Type B pancreatic cell (in vitro differentiated cells): ENCODE measurements around the gene SCN10A. TPM values are rescaled to one million over a fixed set of nuclear protein-coding genes. Genes with fewer than 3 reads are reported as not detected.

ENCODE experiments used
- DNase-seq: peaks from one replicate; pipeline ENCODE4 v3.0.0; 2021; ENCODE audit warnings: mixed read lengths; ENCODE audit not compliant: unreplicated experiment; ENCODE audit errors: extremely low spot score
- H3K27ac Mint-ChIP-seq: 2 replicates; pipeline ENCODE4 v1.8.0; 2021; ENCODE audit warnings: mild to moderate bottlenecking, mixed read lengths
- H3K27me3 Mint-ChIP-seq: 2 replicates; pipeline ENCODE4 v1.8.0; 2021; ENCODE audit warnings: mixed read lengths
- H3K36me3 Mint-ChIP-seq: 2 replicates; pipeline ENCODE4 v1.8.0; 2021; ENCODE audit warnings: mixed read lengths
- H3K4me1 Mint-ChIP-seq: one replicate; pipeline ENCODE4 v1.8.0; 2021; ENCODE audit warnings: mixed read lengths; ENCODE audit not compliant: unreplicated experiment
- H3K4me3 Mint-ChIP-seq: 2 replicates; pipeline ENCODE4 v1.8.0; 2021; ENCODE audit warnings: mild to moderate bottlenecking, mixed read lengths
- H3K9me3 Mint-ChIP-seq: 2 replicates; pipeline ENCODE4 v1.8.0; 2021; ENCODE audit warnings: mixed read lengths
- CTCF ChIP-seq: fragments of 200-600 bp; sonication (generic); conservative IDR thresholded peaks from 2 replicates; pipeline ENCODE4 v1.5.0; 2021; ENCODE audit warnings: antibody characterized with exemption, mild to moderate bottlenecking
- total RNA-seq: library from RNA; stranded (reverse); gene quantifications from 2 replicates; pipeline ENCODE4 v1.2.1, GENCODE V29; 2021; ENCODE audit warnings: low replicate concordance

The SCN10A gene
- total RNA-seq, 1 donor from 2014 or later: not detected

- H3K36me3 Mint-ChIP-seq: no peaks in the 10 kb centered on the region
- H3K4me3 Mint-ChIP-seq: no peak overlapping the region
- DNase-seq: no peak
- TF ChIP-seq CTCF: no peak
- H3K9me3 Mint-ChIP-seq: no peaks in the 10 kb centered on the region
- peaks cover 34% of the 10 kb centered on the region for H3K27me3 Mint-ChIP-seq
- no peaks in the 10 kb centered on the region for H3K4me1 Mint-ChIP-seq
- no peak overlapping the region for H3K27ac Mint-ChIP-seq
Observed at GRCh38 chr3:38811822-38812221, 4.2 kb downstream of the SCN10A start.

- Mint-ChIP-seq H3K4me1 (no peaks in the 10 kb centered on the region), H3K4me3 (no peak overlapping the region), H3K27ac (no peak overlapping the region), H3K9me3 (peaks cover 6% of the 10 kb centered on the region), H3K36me3 (no peaks in the 10 kb centered on the region), H3K27me3 (peaks cover 41% of the 10 kb centered on the region)
- no peak for TF ChIP-seq CTCF
- no peak for DNase-seq
Observed at GRCh38 chr3:38805765-38806386, 10.1 kb downstream of the SCN10A start.

- no peak overlapping the region for H3K27ac Mint-ChIP-seq
- H3K4me3 Mint-ChIP-seq: no peak overlapping the region
- no peak for DNase-seq
- peaks cover 44% of the 10 kb centered on the region for H3K27me3 Mint-ChIP-seq
- TF ChIP-seq CTCF: no peak
- no peaks in the 10 kb centered on the region for H3K4me1 Mint-ChIP-seq
- H3K36me3 Mint-ChIP-seq: no peaks in the 10 kb centered on the region
- peaks cover 6% of the 10 kb centered on the region for H3K9me3 Mint-ChIP-seq
Observed at GRCh38 chr3:38805004-38805403, 11.0 kb downstream of the SCN10A start.

- H3K36me3 Mint-ChIP-seq: no peaks in the 10 kb centered on the region
- DNase-seq: no peak
- H3K27ac Mint-ChIP-seq: no peak overlapping the region
- H3K27me3 Mint-ChIP-seq: peaks cover 38% of the 10 kb centered on the region
- H3K4me1 Mint-ChIP-seq: no peaks in the 10 kb centered on the region
- no peaks in the 10 kb centered on the region for H3K9me3 Mint-ChIP-seq
- H3K4me3 Mint-ChIP-seq: no peak overlapping the region
- no peak for TF ChIP-seq CTCF
Observed at GRCh38 chr3:38800511-38800910, 15.5 kb downstream of the SCN10A start.

GRCh38 chr3:38793721-38794120 lies 22.3 kb downstream of the SCN10A start:
- no peak for TF ChIP-seq CTCF
- no peak for DNase-seq

GRCh38 chr3:38792983-38793382 lies 23.0 kb downstream of the SCN10A start:
- no peaks in the 10 kb centered on the region for H3K9me3 Mint-ChIP-seq
- no peak overlapping the region for H3K27ac Mint-ChIP-seq
- no peaks in the 10 kb centered on the region for H3K36me3 Mint-ChIP-seq
- no peaks in the 10 kb centered on the region for H3K4me1 Mint-ChIP-seq
- peaks cover 21% of the 10 kb centered on the region for H3K27me3 Mint-ChIP-seq
- H3K4me3 Mint-ChIP-seq: no peak overlapping the region
- DNase-seq: no peak
- no peak for TF ChIP-seq CTCF

More at GRCh38 chr3:38793721-38794120, 22.3 kb downstream of the SCN10A start:
- H3K4me1 Mint-ChIP-seq: no peaks in the 10 kb centered on the region
- H3K4me3 Mint-ChIP-seq: no peak overlapping the region
- H3K27me3 Mint-ChIP-seq: peaks cover 22% of the 10 kb centered on the region
- H3K27ac Mint-ChIP-seq: no peak overlapping the region
- H3K36me3 Mint-ChIP-seq: no peaks in the 10 kb centered on the region
- no peaks in the 10 kb centered on the region for H3K9me3 Mint-ChIP-seq
